Measurements from ENCODE around the gene PABPN1. TPM values are rescaled to one million over a fixed set of nuclear protein-coding genes. Genes with fewer than 3 reads are reported as not detected.

The PABPN1 gene
- total RNA-seq, 1 donor from 2014 or later: 355 TPM

GRCh38 chr14:23301969-23302289, 19.3 kb upstream of the PABPN1 start:
- Mint-ChIP-seq H3K4me3 (ENCODE audit: unreplicated experiment) (peak overlapping the region; percentile 81), H3K36me3 (ENCODE audit: unreplicated experiment) (peaks cover 4% of the 10 kb centered on the region), H3K4me1 (ENCODE audit: low read depth, unreplicated experiment) (peaks cover 4% of the 10 kb centered on the region), H3K27me3 (ENCODE audit: unreplicated experiment) (peaks cover 19% of the 10 kb centered on the region), H3K27ac (ENCODE audit: unreplicated experiment) (peak overlapping the region; percentile 87), H3K9me3 (ENCODE audit: unreplicated experiment) (peaks cover 20% of the 10 kb centered on the region)
- TF ChIP-seq CTCF (IDR thresholded peaks at IDR 0.05; ENCODE audit: partially characterized antibody, unreplicated experiment): no peak
- DNase-seq: no peak

GRCh38 chr14:23302290-23303225, 18.7 kb upstream of the PABPN1 start, which contains the start of gene PPP1R3E:
Gene PPP1R3E, minus strand, starts transcription at chr14:23302859. Its CDS starts 283 bp downstream, at chr14:23302576.
- peak within 1 kb of the TSS; percentile 98 for H3K27ac Mint-ChIP-seq (ENCODE audit: unreplicated experiment)
- peak within 1 kb of the TSS; percentile 98 for H3K4me3 Mint-ChIP-seq (ENCODE audit: unreplicated experiment)
- H3K9me3 Mint-ChIP-seq (ENCODE audit: unreplicated experiment): peaks cover 20% of the 10 kb centered on the region
- TF ChIP-seq CTCF (IDR thresholded peaks at IDR 0.05; ENCODE audit: partially characterized antibody, unreplicated experiment): no peak
- H3K27me3 Mint-ChIP-seq (ENCODE audit: unreplicated experiment): peaks cover 18% of the 10 kb centered on the region
- peaks cover 7% of the 10 kb centered on the region for H3K4me1 Mint-ChIP-seq (ENCODE audit: low read depth, unreplicated experiment)
- DNase-seq: peak; percentile 81
- no peaks in the 10 kb centered on the region for H3K36me3 Mint-ChIP-seq (ENCODE audit: unreplicated experiment)

- Mint-ChIP-seq H3K27ac (ENCODE audit: unreplicated experiment) (peak within 1 kb of the TSS; percentile 94), H3K4me3 (ENCODE audit: unreplicated experiment) (peak within 1 kb of the TSS; percentile 97), H3K27me3 (ENCODE audit: unreplicated experiment) (peaks cover 15% of the 10 kb centered on the region), H3K36me3 (ENCODE audit: unreplicated experiment) (no peaks in the 10 kb centered on the region), H3K4me1 (ENCODE audit: low read depth, unreplicated experiment) (peaks cover 8% of the 10 kb centered on the region), H3K9me3 (ENCODE audit: unreplicated experiment) (peaks cover 9% of the 10 kb centered on the region)
- peak; percentile 92 for DNase-seq
- TF ChIP-seq CTCF (IDR thresholded peaks at IDR 0.05; ENCODE audit: partially characterized antibody, unreplicated experiment): no peak
These were observed 14.7 kb upstream of the PABPN1 start, which contains the start of gene BCL2L2 for GRCh38 chr14:23306412-23307145. Gene BCL2L2, plus strand, starts transcription at chr14:23306833. Its CDS starts 935 bp downstream, at chr14:23307768.

GRCh38 chr14:23307146-23307530, 14.1 kb upstream of the PABPN1 start:
- Mint-ChIP-seq H3K9me3 (ENCODE audit: unreplicated experiment) (peaks cover 8% of the 10 kb centered on the region), H3K36me3 (ENCODE audit: unreplicated experiment) (no peaks in the 10 kb centered on the region), H3K27ac (ENCODE audit: unreplicated experiment) (peak overlapping the region; percentile 94), H3K4me3 (ENCODE audit: unreplicated experiment) (peak overlapping the region; percentile 97), H3K4me1 (ENCODE audit: low read depth, unreplicated experiment) (peaks cover 8% of the 10 kb centered on the region), H3K27me3 (ENCODE audit: unreplicated experiment) (peaks cover 15% of the 10 kb centered on the region)
- TF ChIP-seq CTCF (IDR thresholded peaks at IDR 0.05; ENCODE audit: partially characterized antibody, unreplicated experiment): no peak
- no peak for DNase-seq

Data from glutamatergic neuron (in vitro differentiated cells).